ENCODE measurements around the gene GPR50. TPM values are rescaled to one million over a fixed set of nuclear protein-coding genes. Genes with fewer than 3 reads are reported as not detected.

Gene GPR50
- total RNA-seq, 4 donors from 2014 or later = not detected

GRCh38 chrX:151169783-151170182 is 6.6 kb upstream of the GPR50 start:
- in situ Hi-C loops (cut with MboI; ENCODE audit: low sequenced_read_pairs in 4 of 4) = loop anchor here in 3 of 4 donors (25.0 kb wide), 1 partner anchor 518 kb away; the partner anchor contains the start of gene PRRG3 (in 3 of the 3)
- Histone ChIP-seq H3K9me3 (no peaks in the 10 kb centered on the region), H3K4me1 (no peaks in the 10 kb centered on the region), H3K27ac (no peak overlapping the region), H3K4me3 (no peak overlapping the region), H3K27me3 (peaks cover 0 to 13% (median 3%) of the 10 kb centered on the region in 3 donors), H3K36me3 (no peaks in the 10 kb centered on the region)
- ATAC-seq = no peak
- no peak for DNase-seq
- intact Hi-C loops (cut with DNase I; ENCODE audit: low total_unique reads) = no loop called here
- TF ChIP-seq CTCF (IDR thresholded peaks at IDR 0.05 in 4 of 5, conservative IDR thresholded peaks at IDR 0.05 in 1 of 5) (no peak), POLR2A (IDR thresholded peaks at IDR 0.05) (no peak)

- ATAC-seq = no peak
- in situ Hi-C loops (cut with MboI; ENCODE audit: low sequenced_read_pairs in 4 of 4) (loop anchor here in 3 of 4 donors (25.0 kb wide), 1 partner anchor 513 kb away; the partner anchor contains the start of gene PRRG3 (in 3 of the 3)), intact Hi-C loops (cut with DNase I; ENCODE audit: low total_unique reads) (no loop called here)
- H3K36me3 ChIP-seq = no peaks in the 10 kb centered on the region
- H3K4me1 ChIP-seq = no peaks in the 10 kb centered on the region
- H3K4me3 ChIP-seq = no peak overlapping the region
- H3K27me3 ChIP-seq = peaks cover 7 to 45% (median 15%) of the 10 kb centered on the region in 3 donors
- H3K27ac ChIP-seq = no peak overlapping the region
- DNase-seq = no peak
- no peaks in the 10 kb centered on the region for H3K9me3 ChIP-seq
- TF ChIP-seq POLR2A (IDR thresholded peaks at IDR 0.05) (no peak), CTCF (IDR thresholded peaks at IDR 0.05 in 4 of 5, conservative IDR thresholded peaks at IDR 0.05 in 1 of 5) (no peak)
Observed at GRCh38 chrX:151174581-151175282, 1.7 kb upstream of the GPR50 start.

GRCh38 chrX:151175283-151176062 is 911 bp upstream of the GPR50 start:
- Histone ChIP-seq H3K27ac (no peak overlapping the region), H3K9me3 (no peaks in the 10 kb centered on the region), H3K4me3 (no peak overlapping the region), H3K36me3 (no peaks in the 10 kb centered on the region), H3K4me1 (no peaks in the 10 kb centered on the region), H3K27me3 (peaks cover 7 to 45% (median 15%) of the 10 kb centered on the region in 3 donors)
- TF ChIP-seq CTCF (IDR thresholded peaks at IDR 0.05 in 4 of 5, conservative IDR thresholded peaks at IDR 0.05 in 1 of 5) (no peak), POLR2A (IDR thresholded peaks at IDR 0.05) (no peak)
- ATAC-seq (no peak), DNase-seq (no peak)
- in situ Hi-C loops (cut with MboI; ENCODE audit: low sequenced_read_pairs in 4 of 4) (no loop called here), intact Hi-C loops (cut with DNase I; ENCODE audit: low total_unique reads) (no loop called here)

- DNase-seq = no peak
- H3K36me3 ChIP-seq = no peaks in the 10 kb centered on the region
- H3K4me3 ChIP-seq = no peak overlapping the region
- in situ Hi-C loops (cut with MboI; ENCODE audit: low sequenced_read_pairs in 4 of 4) = no loop called here
- TF ChIP-seq CTCF (IDR thresholded peaks at IDR 0.05 in 4 of 5, conservative IDR thresholded peaks at IDR 0.05 in 1 of 5) = no peak
- no peak for TF ChIP-seq POLR2A (IDR thresholded peaks at IDR 0.05)
- intact Hi-C loops (cut with DNase I; ENCODE audit: low total_unique reads) = no loop called here
- ATAC-seq = no peak
- H3K27ac ChIP-seq = no peak overlapping the region
- H3K4me1 ChIP-seq = no peaks in the 10 kb centered on the region
- H3K27me3 ChIP-seq = peaks cover 7 to 44% (median 15%) of the 10 kb centered on the region in 3 donors
- no peaks in the 10 kb centered on the region for H3K9me3 ChIP-seq
Observed at GRCh38 chrX:151177141-151178027, 1.0 kb downstream of the GPR50 start.
